H54 (cell line): Measurements from ENCODE around the gene DSCAM.

Experiments
- DNase-seq: peaks from one replicate; pipeline ENCODE4 v3.0.0; 2011; ENCODE audit warnings: low spot score, mixed read lengths; ENCODE audit not compliant: insufficient read length
- FAIRE-seq: peaks from 3 replicates; lab custom pipeline; 2011; peaks lifted over from hg19 to GRCh38; lab: Jason Lieb, UNC
- POLR2A ChIP-seq: IDR thresholded peaks from 2 replicates; pipeline ENCODE4 v1.6.1; 2011; ENCODE audit warnings: low read depth, mild to moderate bottlenecking, low read length

DSCAM gene

DNA sequence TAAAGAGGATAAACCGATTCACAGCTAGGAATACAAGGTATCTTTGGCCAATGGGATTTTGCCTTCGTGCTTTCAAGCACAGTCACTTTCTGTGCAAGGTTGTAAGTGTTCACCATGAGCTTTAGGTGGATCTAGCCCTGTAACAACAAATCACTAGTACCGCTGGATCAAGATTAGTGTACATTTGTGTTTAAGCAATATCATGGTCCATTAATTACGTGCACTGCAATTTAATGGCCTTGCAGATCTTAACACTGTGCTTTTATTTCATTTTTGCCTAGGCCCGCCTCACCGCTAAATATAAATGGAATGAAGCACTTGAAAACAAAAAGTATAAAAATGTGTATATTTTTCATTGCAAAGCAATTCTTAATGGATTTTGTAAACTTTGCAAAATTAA lies 461.1 kb downstream of the DSCAM start:
- no peak for DNase-seq
- no peak for TF ChIP-seq POLR2A
- FAIRE-seq, result no peak

GRCh38 chr21:40383951-40384350 lies 463.0 kb downstream of the DSCAM start:
- no peak for TF ChIP-seq POLR2A
- no peak for FAIRE-seq
- DNase-seq, result no peak

- TF ChIP-seq POLR2A, result no peak
- no peak for FAIRE-seq
- DNase-seq, result no peak
These were observed 465.8 kb downstream of the DSCAM start for GRCh38 chr21:40381111-40381510.

DNA sequence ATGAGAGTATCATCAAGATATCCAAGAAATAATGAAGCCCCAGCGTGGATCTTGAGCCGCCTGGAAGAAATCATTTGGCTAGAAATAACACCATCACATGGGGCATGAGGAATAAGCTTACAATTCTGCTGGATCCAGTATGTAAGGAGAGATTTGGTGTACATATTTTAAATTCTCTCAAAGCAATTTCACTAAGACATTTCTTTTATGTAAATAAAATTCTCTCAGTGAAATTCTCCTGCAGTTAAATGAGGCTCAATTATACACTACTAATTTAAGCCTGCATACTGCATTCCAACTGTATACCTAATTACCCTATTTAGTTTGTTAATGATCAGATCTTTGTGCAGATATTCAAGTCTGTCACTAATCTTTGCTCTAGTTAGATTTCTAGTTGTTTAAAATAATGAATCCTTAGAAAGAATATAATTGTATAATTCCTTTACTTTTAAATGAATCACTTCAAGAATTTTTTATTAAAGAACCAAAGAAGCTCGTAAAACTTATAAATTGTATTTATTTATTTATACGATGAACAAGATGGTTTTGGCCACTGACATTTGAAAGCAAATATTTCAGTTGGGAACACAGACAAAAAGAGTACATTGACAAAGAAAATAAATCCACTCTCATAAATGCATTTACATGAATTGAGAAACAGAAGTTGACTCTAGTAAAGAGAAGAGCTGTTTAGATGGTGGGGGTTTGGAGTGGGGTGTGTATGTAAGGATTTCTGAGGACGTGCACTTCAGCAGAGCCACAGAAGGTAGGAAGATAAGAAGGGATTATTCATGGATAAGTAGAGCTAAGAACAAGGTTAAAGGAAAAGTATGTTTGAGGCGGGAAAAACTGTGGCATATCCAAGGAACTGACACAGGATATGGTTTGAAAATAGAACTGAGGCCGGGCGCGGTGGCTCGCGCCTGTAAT lies 466.8 kb downstream of the DSCAM start:
- TF ChIP-seq POLR2A, result no peak
- FAIRE-seq (no peak), DNase-seq (no peak)

- no peak for FAIRE-seq
- DNase-seq, result no peak
- TF ChIP-seq POLR2A, result no peak
These were observed 469.8 kb downstream of the DSCAM start for GRCh38 chr21:40377135-40377534.

- DNase-seq, result no peak
- FAIRE-seq, result no peak
- TF ChIP-seq POLR2A, result no peak
These were observed 473.2 kb downstream of the DSCAM start for GRCh38 chr21:40373761-40374160.

- TF ChIP-seq POLR2A, result no peak
- no peak for DNase-seq
- no peak for FAIRE-seq
These were observed 474.5 kb downstream of the DSCAM start for GRCh38 chr21:40372506-40372905.

- FAIRE-seq, result no peak
- DNase-seq, result no peak
- TF ChIP-seq POLR2A, result no peak
These were observed 475.6 kb downstream of the DSCAM start for GRCh38 chr21:40371329-40371728.

GRCh38 chr21:40356644-40357043 lies 490.3 kb downstream of the DSCAM start:
- FAIRE-seq (no peak), DNase-seq (no peak)
- TF ChIP-seq POLR2A, result no peak

DNA sequence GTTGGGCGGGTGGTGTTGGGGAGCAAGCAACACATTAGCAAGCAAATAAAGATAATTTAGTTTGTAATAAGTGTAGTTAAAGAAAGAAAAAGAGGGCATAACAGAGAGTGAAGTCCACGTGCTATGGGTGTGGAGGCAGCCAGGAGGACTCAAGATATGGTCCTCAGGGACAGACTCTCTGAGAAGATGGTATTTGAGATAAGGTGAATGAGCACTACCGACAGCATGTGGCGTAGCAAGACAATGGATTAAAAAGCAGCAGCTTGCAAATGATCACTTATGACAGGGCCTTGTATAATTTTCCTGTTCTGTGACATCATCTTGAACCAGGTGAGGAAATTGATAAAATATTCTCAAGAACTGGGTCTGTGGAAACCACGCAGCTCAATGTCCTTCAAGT lies 491.9 kb downstream of the DSCAM start:
- no peak for TF ChIP-seq POLR2A
- DNase-seq (no peak), FAIRE-seq (no peak)

DNA sequence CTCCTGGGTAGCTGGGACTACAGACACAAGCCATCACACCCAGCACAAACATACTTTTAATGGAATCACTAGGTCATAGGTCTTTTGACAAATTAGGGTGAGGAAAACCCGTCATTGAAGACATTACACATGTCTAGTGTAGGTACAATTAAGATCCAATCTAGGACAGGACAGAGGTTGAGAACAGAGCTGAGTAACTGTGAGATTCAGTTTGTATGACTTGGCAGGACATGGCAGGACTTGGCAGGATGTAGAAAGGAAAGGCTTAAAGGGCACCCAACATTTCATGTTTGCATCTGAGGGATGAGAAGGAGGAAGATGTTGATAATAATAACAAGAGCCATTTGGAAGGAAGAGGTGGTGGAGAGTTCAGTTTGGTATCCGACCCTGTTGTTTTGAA lies 496.0 kb downstream of the DSCAM start:
- no peak for DNase-seq
- no peak for FAIRE-seq
- TF ChIP-seq POLR2A, result no peak

GRCh38 chr21:40349591-40349990 lies 497.4 kb downstream of the DSCAM start:
- no peak for TF ChIP-seq POLR2A
- DNase-seq (no peak), FAIRE-seq (no peak)

- DNase-seq (no peak), FAIRE-seq (no peak)
- no peak for TF ChIP-seq POLR2A
These were observed 501.1 kb downstream of the DSCAM start for GRCh38 chr21:40345711-40346321.

GRCh38 chr21:40340357-40340756 lies 506.6 kb downstream of the DSCAM start:
- no peak for TF ChIP-seq POLR2A
- DNase-seq, result no peak
- no peak for FAIRE-seq

- no peak for FAIRE-seq
- no peak for DNase-seq
- TF ChIP-seq POLR2A, result no peak
These were observed 507.9 kb downstream of the DSCAM start for GRCh38 chr21:40339050-40339449.
